Stomach (tissue), 4 donors: Measurements from ENCODE around the gene SRC.

Source experiments
- EP300 ChIP-seq: sonication (generic); formaldehyde crosslinking; IDR thresholded peaks from one replicate; pipeline ENCODE4 v1.6.1; 2017; ENCODE audit warnings: antibody characterized with exemption
- POLR2A ChIP-seq, 4 donors: fragments of 450-650 bp; IDR thresholded peaks; one replicate each; pipeline ENCODE4 v1.6.1; 2016; ENCODE audit warnings: antibody characterized with exemption in 4 of 4, control low read depth in 2 of 4, mild to moderate bottlenecking in 1 of 4, moderate library complexity in 1 of 4
- POLR2AphosphoS5 ChIP-seq, 3 donors: sonication (generic); formaldehyde crosslinking; IDR thresholded peaks; one replicate each; pipeline ENCODE4 v1.6.1; 2016; ENCODE audit warnings: antibody characterized with exemption in 3 of 3
- TF ChIP-seq, protein P1 (sequence below), 7 experiments: fragments of 450-650 bp in 4 of 7; fragments of 200-600 bp in 3 of 7; sonication (generic) in 3 of 7; IDR thresholded peaks; one replicate each; pipeline ENCODE4 v1.5.1; 2016 to 2019; ENCODE audit warnings: antibody characterized with exemption in 7 of 7, control low read depth in 2 of 7, mild to moderate bottlenecking in 1 of 7

DNA sequence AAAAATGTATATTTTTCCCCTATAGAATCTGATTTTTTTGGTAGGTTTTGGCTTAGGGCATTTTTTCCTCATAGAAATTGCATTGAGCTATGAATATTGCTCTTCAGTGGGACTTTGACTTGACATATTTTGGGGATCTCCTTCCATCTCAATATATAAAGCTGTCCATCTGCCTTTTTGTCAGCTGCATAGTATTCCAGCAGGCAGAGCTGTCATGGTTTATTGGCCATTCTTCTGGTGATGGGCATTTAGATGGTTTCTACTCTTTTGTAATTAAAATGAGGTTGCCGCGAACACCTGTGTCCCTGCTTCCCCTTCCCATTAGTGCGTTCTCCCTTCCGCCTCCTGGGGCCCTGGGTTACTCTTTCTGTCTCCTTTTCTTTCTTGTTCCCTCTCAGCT, 95.1 kb downstream of the SRC start:
- TF ChIP-seq, protein P1, sequence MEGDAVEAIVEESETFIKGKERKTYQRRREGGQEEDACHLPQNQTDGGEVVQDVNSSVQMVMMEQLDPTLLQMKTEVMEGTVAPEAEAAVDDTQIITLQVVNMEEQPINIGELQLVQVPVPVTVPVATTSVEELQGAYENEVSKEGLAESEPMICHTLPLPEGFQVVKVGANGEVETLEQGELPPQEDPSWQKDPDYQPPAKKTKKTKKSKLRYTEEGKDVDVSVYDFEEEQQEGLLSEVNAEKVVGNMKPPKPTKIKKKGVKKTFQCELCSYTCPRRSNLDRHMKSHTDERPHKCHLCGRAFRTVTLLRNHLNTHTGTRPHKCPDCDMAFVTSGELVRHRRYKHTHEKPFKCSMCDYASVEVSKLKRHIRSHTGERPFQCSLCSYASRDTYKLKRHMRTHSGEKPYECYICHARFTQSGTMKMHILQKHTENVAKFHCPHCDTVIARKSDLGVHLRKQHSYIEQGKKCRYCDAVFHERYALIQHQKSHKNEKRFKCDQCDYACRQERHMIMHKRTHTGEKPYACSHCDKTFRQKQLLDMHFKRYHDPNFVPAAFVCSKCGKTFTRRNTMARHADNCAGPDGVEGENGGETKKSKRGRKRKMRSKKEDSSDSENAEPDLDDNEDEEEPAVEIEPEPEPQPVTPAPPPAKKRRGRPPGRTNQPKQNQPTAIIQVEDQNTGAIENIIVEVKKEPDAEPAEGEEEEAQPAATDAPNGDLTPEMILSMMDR (IDR thresholded peaks at IDR 0.05), result no peak
- TF ChIP-seq EP300, result no peak
- no peak for TF ChIP-seq POLR2A (IDR thresholded peaks at IDR 0.05)
- TF ChIP-seq POLR2AphosphoS5 (IDR thresholded peaks at IDR 0.05), result no peak
